HG03439 (cell line): ENCODE data around the gene SSTR3.
"Not testable (repeated sequence)": the region's sequence is repeated elsewhere in the genome, so short reads cannot be mapped to it uniquely, and the experiment has no call there.

Source experiments
- ATAC-seq: cut with Tn5 transposase; IDR thresholded peaks from one replicate; pipeline ENCODE4 v1.9.1; 2021; ENCODE audit warnings: mild to moderate bottlenecking, moderate library complexity; ENCODE audit not compliant: unreplicated experiment

SSTR3 gene

GRCh38 chr22:37213218-37213855 is 1.1 kb upstream of the SSTR3 start:
- ATAC-seq, result no peak

GRCh38 chr22:37211866-37212173 is 457 bp downstream of the SSTR3 start:
- no peak for ATAC-seq

GRCh38 chr22:37211075-37211865 is 1.0 kb downstream of the SSTR3 start:
- no peak for ATAC-seq

- no peak for ATAC-seq
Measured at GRCh38 chr22:37210041-37210803, 2.1 kb downstream of the SSTR3 start.

GRCh38 chr22:37209140-37209845 is 3.0 kb downstream of the SSTR3 start:
- no peak for ATAC-seq

- no peak for ATAC-seq
Measured at GRCh38 chr22:37208401-37209139, 3.7 kb downstream of the SSTR3 start.

GRCh38 chr22:37207981-37208380 is 4.3 kb downstream of the SSTR3 start:
- ATAC-seq, result no peak

- no peak for ATAC-seq
Measured at GRCh38 chr22:37206841-37207821, 5.1 kb downstream of the SSTR3 start.

- no peak for ATAC-seq
Measured at GRCh38 chr22:37206118-37206840, 6.0 kb downstream of the SSTR3 start.

GRCh38 chr22:37205046-37205445 is 7.2 kb downstream of the SSTR3 start:
- ATAC-seq, result no peak

GRCh38 chr22:37204045-37204655 is 8.1 kb downstream of the SSTR3 start:
- ATAC-seq, result no peak

GRCh38 chr22:37203354-37204044 is 8.8 kb downstream of the SSTR3 start:
- no peak for ATAC-seq

- no peak for ATAC-seq
Measured at GRCh38 chr22:37202716-37203115, 9.6 kb downstream of the SSTR3 start.

GRCh38 chr22:37202001-37202555 is 10.2 kb downstream of the SSTR3 start:
- ATAC-seq, result no peak

- ATAC-seq, result not testable (repeated sequence)
Measured at GRCh38 chr22:37201443-37201820, 10.8 kb downstream of the SSTR3 start.

GRCh38 chr22:37199760-37200108 is 12.5 kb downstream of the SSTR3 start:
- ATAC-seq, result no peak

GRCh38 chr22:37199103-37199759 is 13.0 kb downstream of the SSTR3 start:
- ATAC-seq, result peak; percentile 90
